GM18499 (cell line): Measurements from ENCODE around the gene POU2F2.

Experiments used
- ATAC-seq: cut with Tn5 transposase; IDR thresholded peaks from one replicate; pipeline ENCODE4 v1.9.1; 2021; ENCODE audit warnings: moderate number of reproducible peaks; ENCODE audit not compliant: insufficient read depth, unreplicated experiment

Gene POU2F2

GRCh38 chr19:42155796-42156195, 23.6 kb upstream of the POU2F2 start:
- ATAC-seq: no peak

- ATAC-seq: no peak
Observed at GRCh38 chr19:42154471-42155323, 22.5 kb upstream of the POU2F2 start.

- no peak for ATAC-seq
Observed at GRCh38 chr19:42153672-42154433, 21.6 kb upstream of the POU2F2 start.

GRCh38 chr19:42152910-42153671, 20.8 kb upstream of the POU2F2 start:
- ATAC-seq: no peak

GRCh38 chr19:42151782-42152684, 19.8 kb upstream of the POU2F2 start:
- no peak for ATAC-seq

GRCh38 chr19:42150911-42151361, 18.7 kb upstream of the POU2F2 start:
- no peak for ATAC-seq

- no peak for ATAC-seq
Observed at GRCh38 chr19:42150364-42150763, 18.1 kb upstream of the POU2F2 start.

GRCh38 chr19:42149447-42150202, 17.4 kb upstream of the POU2F2 start:
- no peak for ATAC-seq

GRCh38 chr19:42148266-42148665, 16.0 kb upstream of the POU2F2 start:
- ATAC-seq: no peak

GRCh38 chr19:42143341-42144234, 11.3 kb upstream of the POU2F2 start:
- ATAC-seq: no peak

GRCh38 chr19:42140125-42140754, 8.0 kb upstream of the POU2F2 start:
- ATAC-seq: no peak

- ATAC-seq: no peak
Observed at GRCh38 chr19:42134535-42135070, 2.4 kb upstream of the POU2F2 start.

- ATAC-seq: no peak
Observed at GRCh38 chr19:42132851-42133528, 744 bp upstream of the POU2F2 start.

GRCh38 chr19:42131149-42132029, 857 bp downstream of the POU2F2 start:
- ATAC-seq: no peak

GRCh38 chr19:42130254-42130573, 2.0 kb downstream of the POU2F2 start:
- no peak for ATAC-seq
